ENCODE results near the gene ACTG1. TPM values are rescaled to one million over a fixed set of nuclear protein-coding genes. Genes with fewer than 3 reads are reported as not detected.

ACTG1 gene
- total RNA-seq, 4 donors from 2014 or later = 2,510 to 3,878 (median 3,203) TPM

GRCh38 chr17:81476097-81476496 is 36.5 kb downstream of the ACTG1 start:
- TF ChIP-seq CTCF (IDR thresholded peaks at IDR 0.05) (no peak), POLR2A (IDR thresholded peaks at IDR 0.05) (no peak)

GRCh38 chr17:81474958-81475357 is 37.6 kb downstream of the ACTG1 start:
- Histone ChIP-seq H3K9me3 (no peaks in the 10 kb centered on the region), H3K4me1 (no peaks in the 10 kb centered on the region), H3K27ac (no peak overlapping the region), H3K27me3 (no peaks in the 10 kb centered on the region), H3K36me3 (no peaks in the 10 kb centered on the region), H3K4me3 (no peak overlapping the region)
- DNase-seq = no peak
- TF ChIP-seq POLR2A (IDR thresholded peaks at IDR 0.05) = no peak
- no peak for TF ChIP-seq CTCF (IDR thresholded peaks at IDR 0.05)

More at GRCh38 chr17:81476097-81476496, 36.5 kb downstream of the ACTG1 start:
- Histone ChIP-seq H3K27me3 (no peaks in the 10 kb centered on the region), H3K4me3 (no peak overlapping the region), H3K9me3 (no peaks in the 10 kb centered on the region), H3K27ac (no peak overlapping the region), H3K4me1 (peaks cover 0 to 3% (median 0%) of the 10 kb centered on the region in 4 donors), H3K36me3 (no peaks in the 10 kb centered on the region)
- no peak for DNase-seq

GRCh38 chr17:81473019-81473418 is 39.6 kb downstream of the ACTG1 start:
- Histone ChIP-seq H3K4me1 (no peaks in the 10 kb centered on the region), H3K36me3 (no peaks in the 10 kb centered on the region), H3K27me3 (no peaks in the 10 kb centered on the region), H3K4me3 (no peak overlapping the region), H3K9me3 (no peaks in the 10 kb centered on the region), H3K27ac (no peak overlapping the region)
- DNase-seq = no peak
- no peak for TF ChIP-seq CTCF (IDR thresholded peaks at IDR 0.05)
- TF ChIP-seq POLR2A (IDR thresholded peaks at IDR 0.05) = no peak

GRCh38 chr17:81471818-81472456 is 40.7 kb downstream of the ACTG1 start:
- no peak for TF ChIP-seq POLR2A (IDR thresholded peaks at IDR 0.05)
- Histone ChIP-seq H3K27me3 (no peaks in the 10 kb centered on the region), H3K9me3 (no peaks in the 10 kb centered on the region), H3K36me3 (no peaks in the 10 kb centered on the region), H3K27ac (no peak overlapping the region), H3K4me3 (no peak overlapping the region), H3K4me1 (no peaks in the 10 kb centered on the region)
- DNase-seq = peak in 1 of 3 donors; percentile 60

GRCh38 chr17:81470944-81471817 is 41.4 kb downstream of the ACTG1 start:
- Histone ChIP-seq H3K27me3 (no peaks in the 10 kb centered on the region), H3K27ac (no peak overlapping the region), H3K9me3 (no peaks in the 10 kb centered on the region), H3K4me1 (no peaks in the 10 kb centered on the region), H3K4me3 (no peak overlapping the region), H3K36me3 (no peaks in the 10 kb centered on the region)
- no peak for DNase-seq
- TF ChIP-seq POLR2A (IDR thresholded peaks at IDR 0.05) (no peak), CTCF (IDR thresholded peaks at IDR 0.05) (no peak)

All from Peyer's patch (tissue), 4 donors.